COLO668 (cell line): ENCODE results near the gene ADAM33.

Experiments
- DNase-seq: peaks from one replicate; lab custom pipeline; 2025; ENCODE audit not compliant: unreplicated experiment; lab: John Stamatoyannopoulos, UW

The ADAM33 gene

GRCh38 chr20:3667434-3668037, 14.3 kb downstream of the ADAM33 start:
- no peak for DNase-seq

- no peak for DNase-seq
Measured at GRCh38 chr20:3663858-3664257, 18.0 kb downstream of the ADAM33 start.

- no peak for DNase-seq
Measured at GRCh38 chr20:3663031-3663701, 18.6 kb downstream of the ADAM33 start, which contains the start of gene GFRA4. GFRA4 (minus strand) TSS chr20:3663399; CDS start chr20:3663399, 0 bp downstream.

GRCh38 chr20:3661814-3662665, 19.8 kb downstream of the ADAM33 start:
- DNase-seq: peak; percentile 41

- no peak for DNase-seq
Measured at GRCh38 chr20:3661060-3661813, 20.6 kb downstream of the ADAM33 start.

- no peak for DNase-seq
Measured at GRCh38 chr20:3660262-3661059, 21.3 kb downstream of the ADAM33 start.

GRCh38 chr20:3659492-3660261, 22.1 kb downstream of the ADAM33 start:
- no peak for DNase-seq

GRCh38 chr20:3658716-3659491, 22.9 kb downstream of the ADAM33 start:
- DNase-seq: no peak

GRCh38 chr20:3658019-3658715, 23.6 kb downstream of the ADAM33 start:
- DNase-seq: no peak

GRCh38 chr20:3655131-3655405, 26.7 kb downstream of the ADAM33 start:
- DNase-seq: no peak

- DNase-seq: peak; percentile 94
Measured at GRCh38 chr20:3654326-3655130, 27.3 kb downstream of the ADAM33 start.

- peak; percentile 42 for DNase-seq
Measured at GRCh38 chr20:3653921-3654320, 27.9 kb downstream of the ADAM33 start.

- peak; percentile 40 for DNase-seq
Measured at GRCh38 chr20:3652676-3653596, 28.9 kb downstream of the ADAM33 start.

- DNase-seq: peak; percentile 84
Measured at GRCh38 chr20:3652221-3652620, 29.6 kb downstream of the ADAM33 start.

- peak; percentile 85 for DNase-seq
Measured at GRCh38 chr20:3651204-3651962, 30.4 kb downstream of the ADAM33 start.

- DNase-seq: no peak
Measured at GRCh38 chr20:3648951-3649350, 32.9 kb downstream of the ADAM33 start.
